Peyer's patch (tissue), 4 donors: Measurements from ENCODE around the gene ZNF396. TPM values are rescaled to one million over a fixed set of nuclear protein-coding genes. Genes with fewer than 3 reads are reported as not detected.

ENCODE experiments used
- DNase-seq, 3 donors: peaks; one replicate each; pipeline ENCODE4 v3.0.0-alpha.2; 2017 to 2019
- H3K27ac ChIP-seq, 4 donors: fragments of 200-600 bp; sonication (generic); one replicate each; pipeline ENCODE4 v1.5.1; 2016 to 2019
- H3K27me3 ChIP-seq, 2 donors: fragments of 200-600 bp; sonication (generic); one replicate each; pipeline ENCODE4 v1.5.1; 2019
- H3K36me3 ChIP-seq, 3 donors: fragments of 200-600 bp; sonication (generic); one replicate each; pipeline ENCODE4 v1.5.1; 2016 to 2019
- H3K4me1 ChIP-seq, 4 donors: fragments of 200-600 bp; sonication (generic); one replicate each; pipeline ENCODE4 v1.5.1; 2016 to 2019
- H3K4me3 ChIP-seq, 4 donors: fragments of 200-600 bp; sonication (generic); 1 replicate in 3 of 4; 2 replicates in 1 of 4; pipeline ENCODE4 v1.5.1; 2016 to 2019; ENCODE audit warnings: mild to moderate bottlenecking in 1 of 4
- H3K9me3 ChIP-seq, 4 donors: fragments of 200-600 bp; sonication (generic); one replicate each; pipeline ENCODE4 v1.5.1; 2016 to 2019; ENCODE audit warnings: mild to moderate bottlenecking in 1 of 4
- POLR2A ChIP-seq, 2 donors: fragments of 450-650 bp; IDR thresholded peaks; one replicate each; pipeline ENCODE4 v1.5.1; 2017; ENCODE audit warnings: antibody characterized with exemption in 2 of 2, mild to moderate bottlenecking in 2 of 2, moderate library complexity in 2 of 2
- total RNA-seq, 4 donors: library from RNA; depleted of rRNA; stranded (reverse); fragments of >200 nt; gene quantifications; one replicate each; pipeline ENCODE4 v1.1.0, GENCODE V29; 2016
- TF ChIP-seq, protein P1 (sequence below), 6 experiments: fragments of 450-650 bp in 4 of 6; fragments of 200-600 bp in 2 of 6; sonication (generic) in 1 of 6; IDR thresholded peaks; one replicate each; pipeline ENCODE4 v1.5.1; 2017 to 2019; ENCODE audit warnings: antibody characterized with exemption in 6 of 6, mild to moderate bottlenecking in 3 of 6, moderate library complexity in 1 of 6

ZNF396 gene
- total RNA-seq, 4 donors from 2014 or later: 1.9 to 6.6 (median 3.7) TPM

DNA sequence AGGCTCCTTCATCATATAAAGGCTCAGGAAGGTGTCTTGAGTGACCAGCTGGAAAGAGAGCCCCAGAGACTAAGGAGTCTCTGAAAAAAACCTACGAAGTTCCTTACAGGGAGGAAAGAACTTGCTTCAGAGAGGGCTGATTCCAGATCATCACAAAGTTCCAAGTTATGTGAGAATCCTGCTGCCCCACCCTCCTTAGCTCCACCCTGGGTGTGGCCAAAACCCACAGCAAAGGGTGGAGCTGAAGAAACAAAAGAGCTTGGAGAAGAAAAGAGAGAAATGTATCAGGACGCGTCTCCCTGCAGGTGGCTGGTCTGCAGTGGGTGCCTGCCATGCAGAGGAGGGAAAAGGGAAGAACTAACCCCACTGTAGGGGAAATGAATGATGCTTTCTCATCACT is 32.8 kb upstream of the ZNF396 start:
- Histone ChIP-seq H3K4me3 (no peak overlapping the region), H3K36me3 (no peaks in the 10 kb centered on the region), H3K27me3 (no peaks in the 10 kb centered on the region), H3K9me3 (no peaks in the 10 kb centered on the region), H3K27ac (peak overlapping the region in 1 of 4 donors; percentile 34), H3K4me1 (peaks cover 0 to 17% (median 3%) of the 10 kb centered on the region in 4 donors)
- TF ChIP-seq POLR2A (IDR thresholded peaks at IDR 0.05): no peak
- TF ChIP-seq, protein P1, sequence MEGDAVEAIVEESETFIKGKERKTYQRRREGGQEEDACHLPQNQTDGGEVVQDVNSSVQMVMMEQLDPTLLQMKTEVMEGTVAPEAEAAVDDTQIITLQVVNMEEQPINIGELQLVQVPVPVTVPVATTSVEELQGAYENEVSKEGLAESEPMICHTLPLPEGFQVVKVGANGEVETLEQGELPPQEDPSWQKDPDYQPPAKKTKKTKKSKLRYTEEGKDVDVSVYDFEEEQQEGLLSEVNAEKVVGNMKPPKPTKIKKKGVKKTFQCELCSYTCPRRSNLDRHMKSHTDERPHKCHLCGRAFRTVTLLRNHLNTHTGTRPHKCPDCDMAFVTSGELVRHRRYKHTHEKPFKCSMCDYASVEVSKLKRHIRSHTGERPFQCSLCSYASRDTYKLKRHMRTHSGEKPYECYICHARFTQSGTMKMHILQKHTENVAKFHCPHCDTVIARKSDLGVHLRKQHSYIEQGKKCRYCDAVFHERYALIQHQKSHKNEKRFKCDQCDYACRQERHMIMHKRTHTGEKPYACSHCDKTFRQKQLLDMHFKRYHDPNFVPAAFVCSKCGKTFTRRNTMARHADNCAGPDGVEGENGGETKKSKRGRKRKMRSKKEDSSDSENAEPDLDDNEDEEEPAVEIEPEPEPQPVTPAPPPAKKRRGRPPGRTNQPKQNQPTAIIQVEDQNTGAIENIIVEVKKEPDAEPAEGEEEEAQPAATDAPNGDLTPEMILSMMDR (IDR thresholded peaks at IDR 0.05): no peak
- DNase-seq: no peak

DNA sequence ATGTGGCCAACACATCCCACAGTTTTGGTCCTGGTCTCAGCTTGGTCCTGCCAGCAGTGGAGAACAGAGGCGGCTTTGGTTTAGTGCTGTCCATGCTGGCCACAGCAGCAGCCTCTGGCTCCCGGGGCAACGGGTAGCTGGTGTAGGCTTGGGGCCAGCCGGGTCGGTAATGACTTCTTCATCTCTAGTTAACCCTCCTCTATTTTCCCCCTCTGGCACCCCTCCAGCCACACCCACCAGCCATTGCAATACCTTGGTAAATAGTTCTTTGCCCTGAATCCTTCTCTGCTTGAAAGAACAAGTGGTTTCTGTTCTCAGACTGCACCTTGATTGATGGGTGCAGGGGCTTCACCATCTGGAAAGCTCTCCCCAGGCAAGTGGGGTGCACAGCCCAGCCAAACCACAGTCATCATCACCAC is 31.7 kb upstream of the ZNF396 start:
- Histone ChIP-seq H3K9me3 (no peaks in the 10 kb centered on the region), H3K36me3 (no peaks in the 10 kb centered on the region), H3K27me3 (no peaks in the 10 kb centered on the region), H3K27ac (peak overlapping the region in 1 of 4 donors; percentile 1), H3K4me3 (no peak overlapping the region), H3K4me1 (peaks cover 0 to 17% (median 3%) of the 10 kb centered on the region in 4 donors)
- no peak for TF ChIP-seq POLR2A (IDR thresholded peaks at IDR 0.05)
- TF ChIP-seq, protein P1 (IDR thresholded peaks at IDR 0.05): no peak
- peak in 2 of 3 donors; percentile 68 to 74 for DNase-seq

GRCh38 chr18:35407871-35408481 is 30.8 kb upstream of the ZNF396 start:
- no peaks in the 10 kb centered on the region for H3K27me3 ChIP-seq
- no peak overlapping the region for H3K4me3 ChIP-seq
- no peaks in the 10 kb centered on the region for H3K36me3 ChIP-seq
- no peaks in the 10 kb centered on the region for H3K9me3 ChIP-seq
- TF ChIP-seq, protein P1 (IDR thresholded peaks at IDR 0.05): peak; percentile 44 to 84 (median 81)
- TF ChIP-seq POLR2A (IDR thresholded peaks at IDR 0.05): no peak
- DNase-seq: peak in 2 of 3 donors; percentile 27 to 58
- H3K27ac ChIP-seq: no peak overlapping the region
- H3K4me1 ChIP-seq: peaks cover 0 to 17% (median 3%) of the 10 kb centered on the region in 4 donors

- Histone ChIP-seq H3K4me1 (peaks cover 0 to 17% (median 3%) of the 10 kb centered on the region in 4 donors), H3K36me3 (no peaks in the 10 kb centered on the region), H3K4me3 (no peak overlapping the region), H3K27me3 (no peaks in the 10 kb centered on the region), H3K9me3 (no peaks in the 10 kb centered on the region), H3K27ac (no peak overlapping the region)
- TF ChIP-seq, protein P1 (IDR thresholded peaks at IDR 0.05): no peak
- TF ChIP-seq POLR2A (IDR thresholded peaks at IDR 0.05): no peak
- DNase-seq: peak in 1 of 3 donors; percentile 64
Observed at GRCh38 chr18:35406666-35407065, 29.5 kb upstream of the ZNF396 start.

DNA sequence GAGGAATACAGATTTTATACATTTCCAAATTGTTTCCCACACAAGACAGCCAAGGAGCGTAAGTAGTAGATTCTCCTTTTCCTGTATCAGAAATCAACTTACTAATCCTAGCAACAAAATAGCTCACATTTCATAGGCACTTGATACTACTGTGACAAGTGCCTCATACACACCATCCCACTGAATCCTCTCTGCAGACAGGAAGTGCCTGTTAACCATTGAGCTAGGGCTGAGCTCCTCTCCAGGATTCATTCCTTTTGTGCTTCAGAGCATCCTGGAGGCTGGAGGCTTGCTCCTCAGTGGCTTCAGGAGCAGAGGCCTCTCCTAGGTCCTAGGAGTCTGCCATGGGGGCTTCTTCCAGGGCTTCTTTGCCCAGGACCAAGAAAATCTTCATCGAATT is 20.8 kb upstream of the ZNF396 start:
- no peak for DNase-seq
- no peak overlapping the region for H3K4me3 ChIP-seq
- no peak for TF ChIP-seq POLR2A (IDR thresholded peaks at IDR 0.05)
- TF ChIP-seq, protein P1 (IDR thresholded peaks at IDR 0.05): no peak

More for the DNA sequence above, 20.8 kb upstream of the ZNF396 start:
- Histone ChIP-seq H3K9me3 (no peaks in the 10 kb centered on the region), H3K27me3 (no peaks in the 10 kb centered on the region), H3K36me3 (no peaks in the 10 kb centered on the region), H3K27ac (no peak overlapping the region), H3K4me1 (no peaks in the 10 kb centered on the region)
